ENCODE measurements around the gene MYO1A.

Gene MYO1A

GRCh38 chr12:57012600-57013465 is 37.1 kb downstream of the MYO1A start:
- no peak for DNase-seq

DNA sequence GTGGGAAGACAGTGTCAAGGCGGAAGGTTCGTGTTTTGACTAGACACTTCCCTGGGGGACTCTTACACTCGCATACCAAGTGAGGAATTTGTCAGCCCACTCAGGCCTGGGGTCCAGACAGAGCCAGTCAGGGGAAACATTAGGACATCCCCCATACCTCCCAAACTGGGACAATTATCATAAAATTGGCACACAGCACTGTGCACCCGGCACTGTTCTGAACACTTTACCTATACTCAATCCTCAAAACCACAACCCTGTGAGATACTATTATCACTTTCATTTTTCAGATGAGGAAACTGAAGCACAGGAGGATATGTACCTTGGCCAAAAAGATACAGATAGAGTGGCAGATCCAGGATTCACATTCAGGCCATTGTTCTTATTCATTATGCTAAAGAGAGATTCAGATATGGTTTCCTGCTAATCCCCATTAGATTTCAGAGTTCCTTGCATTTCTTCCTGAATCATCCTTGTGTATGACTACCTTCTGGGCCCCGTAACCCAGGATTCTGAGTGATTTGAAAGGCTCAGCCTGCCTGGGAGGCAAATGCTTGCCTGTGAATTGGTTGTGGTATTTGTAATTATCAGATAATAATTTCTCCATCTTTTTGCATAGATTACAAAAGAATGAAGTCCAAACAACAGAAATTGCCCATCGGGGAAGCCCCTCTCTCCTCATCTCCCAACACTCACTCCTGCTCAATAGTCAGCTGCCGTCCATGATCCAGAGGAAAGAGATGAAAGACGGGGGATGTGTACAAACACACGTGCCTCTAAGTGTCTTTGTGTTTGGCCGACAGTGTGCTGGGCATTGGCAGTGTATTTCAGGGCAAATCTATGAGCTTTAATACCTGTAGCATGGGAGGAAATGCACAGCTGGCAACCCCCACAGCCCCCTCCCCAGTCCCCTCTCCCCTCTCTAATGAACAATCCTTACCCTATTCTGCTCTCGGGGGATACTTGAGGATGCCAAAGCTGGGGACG is 38.2 kb downstream of the MYO1A start:
- DNase-seq = no peak

- no peak for DNase-seq
Observed at GRCh38 chr12:57010627-57011247, 39.2 kb downstream of the MYO1A start.

DNA sequence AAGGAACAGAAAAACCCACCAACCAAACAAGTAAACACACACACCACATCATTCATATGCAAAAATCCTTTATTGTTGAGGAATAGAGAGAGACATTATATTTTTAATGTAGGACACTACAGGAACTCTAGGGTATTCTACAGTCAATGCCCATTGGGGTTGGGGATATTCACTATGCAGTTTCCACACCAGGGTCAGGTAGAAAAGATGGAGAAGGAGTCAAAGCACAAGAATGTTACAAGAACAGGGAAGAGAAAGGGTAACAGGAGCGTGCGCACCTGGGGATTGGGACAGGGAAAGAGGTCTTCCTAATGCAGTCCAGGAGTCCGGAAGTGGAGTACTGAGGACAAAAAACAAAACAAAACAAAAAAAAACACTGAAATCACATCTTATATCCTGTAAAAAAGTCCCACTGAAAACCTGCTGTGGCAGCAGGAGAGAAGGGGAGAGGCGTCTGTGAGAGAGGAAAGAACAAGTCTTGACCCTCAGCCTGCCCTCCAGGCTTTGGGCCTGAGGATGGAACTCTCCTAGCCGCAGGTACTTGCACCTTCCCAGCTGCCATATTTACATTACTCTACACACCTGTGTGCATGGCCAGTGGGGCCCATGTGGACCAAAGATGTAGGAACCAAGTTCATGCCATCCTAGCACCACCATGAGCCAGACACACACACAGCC is 39.8 kb downstream of the MYO1A start:
- no peak for DNase-seq

- no peak for DNase-seq
Observed at GRCh38 chr12:57008178-57008577, 41.8 kb downstream of the MYO1A start.

- no peak for DNase-seq
Observed at GRCh38 chr12:57006809-57007475, 43.0 kb downstream of the MYO1A start.

DNA sequence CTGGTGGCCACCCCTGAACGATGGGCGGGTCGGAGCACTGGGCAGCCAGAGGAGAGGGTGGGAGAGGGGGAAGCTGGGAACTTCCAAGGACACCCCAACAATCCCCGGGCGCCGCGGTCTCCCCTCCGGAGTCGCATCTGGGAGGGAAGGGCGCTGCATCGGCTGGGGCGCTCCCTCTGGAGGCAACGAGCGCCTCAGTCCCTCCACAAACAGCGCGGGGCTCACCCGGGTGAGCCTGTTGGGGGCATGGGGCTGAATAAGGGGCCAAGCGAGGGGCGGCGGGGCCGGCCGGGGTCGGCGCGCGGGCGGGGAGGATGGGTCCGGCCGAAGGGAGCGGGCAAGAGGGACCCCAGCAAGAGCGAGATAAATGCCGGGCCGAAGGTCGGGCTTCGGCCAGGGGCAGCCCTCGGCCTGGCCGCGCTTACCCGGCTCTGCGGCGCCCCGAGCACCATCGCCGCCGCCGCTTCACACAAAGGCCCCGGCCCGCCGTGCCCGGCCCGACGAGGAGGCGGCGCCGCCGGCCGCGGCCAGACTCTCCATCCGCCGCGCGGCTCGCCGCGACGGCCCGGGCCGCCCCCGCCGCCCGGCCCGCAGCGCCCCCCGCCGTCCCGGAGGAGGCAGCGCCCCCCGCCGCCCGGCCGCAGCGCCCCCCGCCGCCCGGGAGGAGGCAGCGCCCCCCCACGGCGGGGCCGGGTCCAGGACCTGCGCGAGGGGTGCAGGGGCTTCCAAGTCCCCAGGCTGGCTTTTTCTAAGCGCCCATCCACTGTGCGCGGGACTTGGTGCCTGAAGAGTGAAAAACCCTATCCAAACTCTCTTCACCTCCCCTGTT is 43.7 kb downstream of the MYO1A start, which contains the start of gene ZBTB39:
Gene ZBTB39 (minus strand): TSS at position 567 of the 829 bp plus-strand sequence. CDS start 1,629 bp downstream, outside the sequence.
- no peak for DNase-seq

DNA sequence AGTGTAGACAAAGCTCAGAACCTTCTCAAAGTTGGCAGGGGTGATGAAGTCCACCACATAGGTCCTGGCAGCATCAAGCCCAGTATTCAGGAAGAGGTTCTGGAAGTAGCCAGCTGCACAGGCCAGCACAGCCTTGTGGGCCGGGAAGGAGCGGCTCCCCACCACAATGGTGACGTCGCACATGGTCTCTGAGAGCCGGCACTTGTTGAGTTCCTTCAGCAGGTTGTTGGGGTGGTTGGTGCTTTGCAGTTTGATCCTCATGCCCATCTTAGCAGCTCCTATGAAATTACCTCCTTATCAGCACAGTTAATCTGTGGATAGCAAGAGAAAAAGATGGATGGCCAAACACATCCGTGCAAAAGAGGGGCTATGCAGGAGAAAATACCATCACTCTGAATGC is 45.3 kb downstream of the MYO1A start:
- no peak for DNase-seq

- no peak for DNase-seq
Observed at GRCh38 chr12:57003395-57003794, 46.5 kb downstream of the MYO1A start.

DNA sequence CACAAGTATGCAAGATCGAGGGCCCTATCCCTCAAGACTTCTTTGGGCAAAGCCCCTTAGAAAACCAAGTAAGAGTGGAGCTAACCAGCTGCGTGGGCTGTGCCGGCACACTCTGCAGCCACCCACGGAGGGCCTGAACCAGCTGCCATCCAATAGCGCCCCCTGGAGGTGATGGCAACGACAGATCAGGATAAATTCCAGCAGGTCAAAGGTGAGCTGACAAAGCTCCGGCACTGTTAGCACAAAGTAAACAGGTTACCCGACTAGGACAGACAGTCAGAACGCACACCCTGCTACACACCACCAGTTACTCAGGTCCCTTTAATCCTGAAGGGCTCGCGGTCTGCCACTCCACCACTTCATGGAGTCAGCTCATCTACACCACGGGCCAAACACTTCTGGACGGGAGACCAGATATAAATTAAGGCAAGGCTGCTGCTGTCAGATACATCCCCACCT is 48.5 kb downstream of the MYO1A start:
- no peak for DNase-seq

DNA sequence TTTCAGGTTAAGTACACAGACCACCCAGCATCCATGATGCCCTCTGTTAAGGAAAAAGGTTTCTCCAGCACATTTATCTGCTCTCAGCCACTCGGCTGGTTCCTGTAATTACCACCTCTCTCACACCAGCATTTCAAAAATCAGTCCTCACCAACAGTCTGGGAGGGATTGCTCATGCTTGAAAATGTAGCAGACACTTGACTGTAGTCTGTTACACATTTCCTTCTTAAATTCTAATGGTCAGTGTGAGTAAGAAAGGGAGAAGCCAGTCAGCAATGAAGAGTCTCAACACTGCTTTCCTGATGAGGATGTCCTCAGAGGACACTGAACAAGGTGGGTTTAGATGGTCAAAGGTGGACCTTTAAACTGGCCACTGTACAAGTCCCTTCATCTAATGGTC is 49.5 kb downstream of the MYO1A start:
- no peak for DNase-seq

- DNase-seq = no peak
Observed at GRCh38 chr12:56999456-56999855, 50.5 kb downstream of the MYO1A start.

GRCh38 chr12:56998981-56999380 is 50.9 kb downstream of the MYO1A start:
- no peak for DNase-seq

DNA sequence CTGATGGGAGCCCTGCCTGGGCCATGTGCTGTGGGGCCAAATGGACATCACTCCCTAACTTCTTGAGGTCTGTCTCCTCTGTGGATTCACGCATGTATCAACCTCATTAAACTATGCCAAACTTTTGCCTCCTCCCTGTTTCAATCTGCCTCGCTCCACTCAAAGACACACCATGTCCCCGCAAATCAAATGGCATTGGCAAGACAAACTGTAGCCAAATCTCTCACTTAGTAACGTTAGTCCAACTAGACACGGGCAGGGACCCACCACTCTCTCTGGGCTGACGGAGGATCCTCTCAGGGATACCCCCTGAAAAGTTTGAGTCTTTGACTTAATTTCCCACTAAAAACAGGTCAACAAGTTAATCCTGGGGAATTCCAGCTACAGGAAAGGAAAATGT is 51.6 kb downstream of the MYO1A start:
- DNase-seq = no peak

DNA sequence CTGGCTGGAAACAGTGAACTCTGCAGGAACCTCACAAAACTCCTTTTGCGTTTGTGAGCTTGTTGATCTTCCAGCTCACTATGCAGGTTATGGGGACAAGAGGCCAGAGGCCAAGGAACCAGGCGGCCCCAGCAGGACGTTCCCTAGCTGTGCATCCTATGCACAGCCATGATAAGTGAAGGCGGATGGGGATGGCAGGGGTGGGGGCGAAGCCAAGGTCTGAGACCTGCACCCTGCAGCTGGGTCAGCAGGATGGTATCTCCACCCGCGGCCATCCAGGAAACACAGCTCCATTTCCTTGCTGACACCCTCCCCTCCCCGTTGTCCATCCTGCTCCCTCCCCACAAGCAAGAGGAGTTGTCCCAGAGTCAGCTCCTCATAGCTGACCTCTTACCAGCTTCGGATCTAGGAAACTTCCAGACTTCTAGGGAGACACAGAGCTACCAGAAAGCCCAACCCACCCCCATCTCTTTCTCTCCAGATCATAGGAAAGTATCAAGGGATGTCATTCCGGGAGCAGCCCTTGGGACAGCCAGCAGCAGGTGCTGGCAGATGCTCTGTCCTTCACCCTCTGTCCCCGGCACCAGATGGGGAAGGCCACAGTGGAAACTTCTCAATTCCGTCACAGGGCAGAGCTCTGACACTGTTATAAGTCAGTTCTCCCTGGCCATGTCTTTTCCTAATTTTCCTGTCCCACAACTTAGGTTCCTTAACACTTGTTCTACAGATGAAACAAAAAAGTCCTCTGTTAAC is 53.0 kb downstream of the MYO1A start:
- no peak for DNase-seq

GRCh38 chr12:56995930-56996496 is 53.9 kb downstream of the MYO1A start:
- no peak for DNase-seq

DNA sequence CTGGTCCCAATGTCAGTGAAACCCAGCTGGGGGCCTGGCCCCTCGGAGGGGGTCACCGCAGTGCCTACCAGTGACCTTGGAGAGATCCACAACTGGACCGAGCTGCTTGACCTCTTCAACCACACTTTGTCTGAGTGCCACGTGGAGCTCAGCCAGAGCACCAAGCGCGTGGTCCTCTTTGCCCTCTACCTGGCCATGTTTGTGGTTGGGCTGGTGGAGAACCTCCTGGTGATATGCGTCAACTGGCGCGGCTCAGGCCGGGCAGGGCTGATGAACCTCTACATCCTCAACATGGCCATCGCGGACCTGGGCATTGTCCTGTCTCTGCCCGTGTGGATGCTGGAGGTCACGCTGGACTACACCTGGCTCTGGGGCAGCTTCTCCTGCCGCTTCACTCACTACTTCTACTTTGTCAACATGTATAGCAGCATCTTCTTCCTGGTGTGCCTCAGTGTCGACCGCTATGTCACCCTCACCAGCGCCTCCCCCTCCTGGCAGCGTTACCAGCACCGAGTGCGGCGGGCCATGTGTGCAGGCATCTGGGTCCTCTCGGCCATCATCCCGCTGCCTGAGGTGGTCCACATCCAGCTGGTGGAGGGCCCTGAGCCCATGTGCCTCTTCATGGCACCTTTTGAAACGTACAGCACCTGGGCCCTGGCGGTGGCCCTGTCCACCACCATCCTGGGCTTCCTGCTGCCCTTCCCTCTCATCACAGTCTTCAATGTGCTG is 54.6 kb downstream of the MYO1A start:
- DNase-seq = no peak

DNA sequence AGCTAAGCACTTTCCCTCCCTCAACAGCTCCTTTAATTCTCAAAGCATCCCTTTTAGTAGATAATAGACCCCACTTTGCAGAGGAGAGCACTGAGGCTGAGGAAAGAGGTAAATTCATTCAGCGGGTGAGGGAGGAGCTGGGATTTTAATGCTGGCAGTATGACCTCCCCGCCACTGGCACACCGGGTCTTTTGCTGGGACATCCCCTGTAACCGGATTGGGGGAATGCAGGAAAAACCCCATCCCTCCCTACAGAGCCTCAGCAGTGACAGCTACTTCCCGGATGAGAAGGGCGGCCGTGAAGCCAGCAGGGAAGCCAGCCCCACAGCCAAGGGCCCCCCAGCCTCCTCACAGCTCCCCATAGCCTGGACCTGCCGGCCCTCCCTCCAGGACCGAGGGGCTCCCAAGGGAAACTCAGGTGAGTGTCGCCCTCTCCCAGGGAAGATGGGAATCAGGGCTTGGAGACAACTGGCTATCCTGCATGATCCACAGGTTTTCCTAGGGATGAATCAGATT is 55.6 kb downstream of the MYO1A start:
- DNase-seq = no peak

DNA sequence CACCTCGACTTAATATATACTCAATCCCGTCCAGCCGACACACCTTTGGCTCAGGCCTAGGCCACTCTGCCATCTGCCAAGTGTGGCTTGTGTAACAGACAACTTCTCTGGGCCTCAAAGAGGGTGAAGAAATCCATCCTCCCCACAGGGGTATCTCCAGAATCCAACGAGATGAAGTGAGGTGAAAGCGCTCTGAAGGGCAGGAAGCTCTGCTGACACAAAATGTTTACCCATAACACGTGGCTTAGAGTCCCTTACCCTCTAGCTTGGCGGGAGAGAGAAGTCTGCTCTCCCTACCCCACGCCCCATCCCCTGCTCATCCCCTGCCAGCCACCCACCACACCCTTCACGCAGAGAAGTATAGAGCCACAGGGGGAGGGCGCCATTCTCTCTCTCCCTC is 56.6 kb downstream of the MYO1A start:
- DNase-seq = no peak
